Panc1 (cell line): Measurements from ENCODE around the gene SUCLG2. TPM values are rescaled to one million over a fixed set of nuclear protein-coding genes. Genes with fewer than 3 reads are reported as not detected.

Source experiments
- ATAC-seq: fragments of 200-7000 bp; cut with Tn5 transposase; 2 replicates; pipeline ENCODE4 v1.9.1; 2020; ENCODE audit warnings: mild to moderate bottlenecking, moderate library complexity
- BruUV-seq: library from RNA; stranded (reverse); fragments of 400-500 nt; replicated peaks from 2 replicates; lab custom pipeline; 2021; lab: Mats Ljungman, UMichigan
- CTCF ChIA-PET: fragments of 300-600 bp; sonication (Branson Sonifier 250); formaldehyde crosslinking; loops from one replicate; lab custom pipeline; 2022; ENCODE audit warnings: antibody characterized with exemption; lab: Charles Lee
- POLR2A ChIA-PET: fragments of 300-600 bp; sonication (Branson Sonifier 250); formaldehyde crosslinking; loops from one replicate; lab custom pipeline; 2022; ENCODE audit warnings: antibody characterized with exemption; lab: Charles Lee
- DNase-seq: peaks from one replicate; pipeline ENCODE4 v3.0.0-alpha.2; 2010; ENCODE audit warnings: low read depth, low spot score
- H3K27ac ChIP-seq: 2 replicates; pipeline ENCODE4 v1.5.1; 2011; ENCODE audit warnings: mild to moderate bottlenecking, low read length, inconsistent platforms
- H3K27me3 ChIP-seq: fragments of 200-500 bp; sonication (Bioruptor generic); 2 replicates; pipeline ENCODE4 v1.6.0; 2014; ENCODE audit warnings: low read length, inconsistent platforms; ENCODE audit not compliant: control insufficient read depth, insufficient read depth
- H3K36me3 ChIP-seq: fragments of 200-500 bp; sonication (Bioruptor generic); 2 replicates; pipeline ENCODE4 v1.5.1; 2014; ENCODE audit warnings: inconsistent platforms, mild to moderate bottlenecking, low read length, moderate library complexity; ENCODE audit not compliant: control insufficient read depth, insufficient read depth
- H3K4me1 ChIP-seq: 2 replicates; pipeline ENCODE4 v1.5.1; 2011; ENCODE audit warnings: inconsistent platforms, mild to moderate bottlenecking, low read length, moderate library complexity; ENCODE audit not compliant: control insufficient read depth, insufficient read depth
- H3K4me3 ChIP-seq, 2 experiments: 2 replicates each; pipeline ENCODE4 v1.5.1; 2011 to 2012; ENCODE audit warnings: low read depth in 2 of 2, low read length in 2 of 2, mild to moderate bottlenecking in 2 of 2, inconsistent platforms in 1 of 2, moderate library complexity in 1 of 2
- H3K9me3 ChIP-seq: fragments of 200-500 bp; sonication (Bioruptor generic); 2 replicates; pipeline ENCODE4 v1.5.1; 2014; ENCODE audit warnings: low read depth, mild to moderate bottlenecking, inconsistent platforms, low read length, moderate library complexity; ENCODE audit not compliant: control insufficient read depth, insufficient read depth
- POLR2AphosphoS5 ChIP-seq: IDR thresholded peaks from 2 replicates; pipeline ENCODE4 v1.6.1; 2012; ENCODE audit warnings: mild to moderate bottlenecking, low read depth, low read length, moderate library complexity
- SIN3A ChIP-seq: IDR thresholded peaks from 2 replicates; pipeline ENCODE4 v1.6.1; 2012; ENCODE audit warnings: low read depth, mild to moderate bottlenecking, low read length, moderate library complexity, borderline replicate concordance; ENCODE audit not compliant: insufficient read depth
- TCF7L2 ChIP-seq: IDR thresholded peaks from 2 replicates; pipeline ENCODE4 v1.6.1; 2011; ENCODE audit warnings: mild to moderate bottlenecking, low read depth, low read length, inconsistent platforms
- in situ Hi-C: cut with HindIII; loops from 2 replicates; pipeline ENCODE4 v1.10.0; 2016; ENCODE audit warnings: low sequenced_read_pairs, low pct_unique_long_range_greater_than_20kb
- intact Hi-C: fragments of 100-400 bp; cut with micrococcal nuclease; formaldehyde crosslinking; loops from one replicate; pipeline ENCODE4 v1.10.0; 2022; ENCODE audit not compliant: unreplicated experiment
- total RNA-seq: library from RNA; stranded (reverse); gene quantifications from one replicate; pipeline ENCODE4 v1.2.1, GENCODE V29; 2021; ENCODE audit not compliant: unreplicated experiment
- TF ChIP-seq, protein P1 (sequence below), 2 experiments: IDR thresholded peaks; 2 replicates each; pipeline ENCODE4 v1.6.1; 2011 to 2012; ENCODE audit warnings: low read depth in 2 of 2, control low read depth in 1 of 2, low read length in 1 of 2, mild to moderate bottlenecking in 1 of 2, moderate library complexity in 1 of 2; ENCODE audit not compliant: insufficient read depth in 1 of 2
- TF ChIP-seq, protein P2 (sequence below): fragments of 450-650 bp; IDR thresholded peaks from 2 replicates; pipeline ENCODE4 v1.5.1; 2017; ENCODE audit warnings: mild to moderate bottlenecking

SUCLG2 gene
- total RNA-seq, 1 experiment from 2014 or later: 28.3 TPM

DNA sequence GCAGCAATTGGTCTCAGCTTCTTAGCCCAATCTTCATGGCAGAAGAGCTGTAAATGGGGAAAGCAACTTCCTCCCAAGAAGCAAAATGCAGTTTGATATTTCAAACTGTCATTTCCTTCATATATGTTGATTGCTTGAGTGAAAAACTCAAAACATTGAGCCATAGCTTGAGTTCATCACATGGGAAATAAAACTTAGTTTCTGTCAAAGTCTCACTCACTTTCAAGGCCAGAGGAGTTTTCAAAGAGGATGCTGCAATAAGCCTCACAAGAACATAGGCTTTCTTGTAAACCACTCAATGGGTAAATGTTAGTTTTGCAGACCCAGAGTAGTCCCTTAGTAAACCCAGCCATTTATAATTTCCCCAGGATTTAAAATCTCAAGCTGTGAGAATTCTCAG, 29.1 kb upstream of the SUCLG2 start:
- no peaks in the 10 kb centered on the region for H3K27me3 ChIP-seq
- DNase-seq: no peak
- intact Hi-C loops: no loop called here
- ATAC-seq: no peak
- no TSS peak for BruUV-seq
- no peak overlapping the region for H3K4me3 ChIP-seq
- CTCF ChIA-PET: no interaction called here
- H3K9me3 ChIP-seq: no peaks in the 10 kb centered on the region
- no peaks in the 10 kb centered on the region for H3K36me3 ChIP-seq
- TF ChIP-seq TCF7L2: no peak
- TF ChIP-seq, protein P1, sequence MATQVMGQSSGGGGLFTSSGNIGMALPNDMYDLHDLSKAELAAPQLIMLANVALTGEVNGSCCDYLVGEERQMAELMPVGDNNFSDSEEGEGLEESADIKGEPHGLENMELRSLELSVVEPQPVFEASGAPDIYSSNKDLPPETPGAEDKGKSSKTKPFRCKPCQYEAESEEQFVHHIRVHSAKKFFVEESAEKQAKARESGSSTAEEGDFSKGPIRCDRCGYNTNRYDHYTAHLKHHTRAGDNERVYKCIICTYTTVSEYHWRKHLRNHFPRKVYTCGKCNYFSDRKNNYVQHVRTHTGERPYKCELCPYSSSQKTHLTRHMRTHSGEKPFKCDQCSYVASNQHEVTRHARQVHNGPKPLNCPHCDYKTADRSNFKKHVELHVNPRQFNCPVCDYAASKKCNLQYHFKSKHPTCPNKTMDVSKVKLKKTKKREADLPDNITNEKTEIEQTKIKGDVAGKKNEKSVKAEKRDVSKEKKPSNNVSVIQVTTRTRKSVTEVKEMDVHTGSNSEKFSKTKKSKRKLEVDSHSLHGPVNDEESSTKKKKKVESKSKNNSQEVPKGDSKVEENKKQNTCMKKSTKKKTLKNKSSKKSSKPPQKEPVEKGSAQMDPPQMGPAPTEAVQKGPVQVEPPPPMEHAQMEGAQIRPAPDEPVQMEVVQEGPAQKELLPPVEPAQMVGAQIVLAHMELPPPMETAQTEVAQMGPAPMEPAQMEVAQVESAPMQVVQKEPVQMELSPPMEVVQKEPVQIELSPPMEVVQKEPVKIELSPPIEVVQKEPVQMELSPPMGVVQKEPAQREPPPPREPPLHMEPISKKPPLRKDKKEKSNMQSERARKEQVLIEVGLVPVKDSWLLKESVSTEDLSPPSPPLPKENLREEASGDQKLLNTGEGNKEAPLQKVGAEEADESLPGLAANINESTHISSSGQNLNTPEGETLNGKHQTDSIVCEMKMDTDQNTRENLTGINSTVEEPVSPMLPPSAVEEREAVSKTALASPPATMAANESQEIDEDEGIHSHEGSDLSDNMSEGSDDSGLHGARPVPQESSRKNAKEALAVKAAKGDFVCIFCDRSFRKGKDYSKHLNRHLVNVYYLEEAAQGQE (IDR thresholded peaks at IDR 0.05; ENCODE audit: insufficient read depth in 1 of 2, low read depth in 2 of 2, low read length in 1 of 2): no peak
- TF ChIP-seq SIN3A: no peak
- TF ChIP-seq, protein P2, sequence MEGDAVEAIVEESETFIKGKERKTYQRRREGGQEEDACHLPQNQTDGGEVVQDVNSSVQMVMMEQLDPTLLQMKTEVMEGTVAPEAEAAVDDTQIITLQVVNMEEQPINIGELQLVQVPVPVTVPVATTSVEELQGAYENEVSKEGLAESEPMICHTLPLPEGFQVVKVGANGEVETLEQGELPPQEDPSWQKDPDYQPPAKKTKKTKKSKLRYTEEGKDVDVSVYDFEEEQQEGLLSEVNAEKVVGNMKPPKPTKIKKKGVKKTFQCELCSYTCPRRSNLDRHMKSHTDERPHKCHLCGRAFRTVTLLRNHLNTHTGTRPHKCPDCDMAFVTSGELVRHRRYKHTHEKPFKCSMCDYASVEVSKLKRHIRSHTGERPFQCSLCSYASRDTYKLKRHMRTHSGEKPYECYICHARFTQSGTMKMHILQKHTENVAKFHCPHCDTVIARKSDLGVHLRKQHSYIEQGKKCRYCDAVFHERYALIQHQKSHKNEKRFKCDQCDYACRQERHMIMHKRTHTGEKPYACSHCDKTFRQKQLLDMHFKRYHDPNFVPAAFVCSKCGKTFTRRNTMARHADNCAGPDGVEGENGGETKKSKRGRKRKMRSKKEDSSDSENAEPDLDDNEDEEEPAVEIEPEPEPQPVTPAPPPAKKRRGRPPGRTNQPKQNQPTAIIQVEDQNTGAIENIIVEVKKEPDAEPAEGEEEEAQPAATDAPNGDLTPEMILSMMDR: no peak
- TF ChIP-seq POLR2AphosphoS5: no peak
- no peaks in the 10 kb centered on the region for H3K4me1 ChIP-seq
- POLR2A ChIA-PET: no interaction called here
- in situ Hi-C loops: no loop called here
- H3K27ac ChIP-seq: no peak overlapping the region

DNA sequence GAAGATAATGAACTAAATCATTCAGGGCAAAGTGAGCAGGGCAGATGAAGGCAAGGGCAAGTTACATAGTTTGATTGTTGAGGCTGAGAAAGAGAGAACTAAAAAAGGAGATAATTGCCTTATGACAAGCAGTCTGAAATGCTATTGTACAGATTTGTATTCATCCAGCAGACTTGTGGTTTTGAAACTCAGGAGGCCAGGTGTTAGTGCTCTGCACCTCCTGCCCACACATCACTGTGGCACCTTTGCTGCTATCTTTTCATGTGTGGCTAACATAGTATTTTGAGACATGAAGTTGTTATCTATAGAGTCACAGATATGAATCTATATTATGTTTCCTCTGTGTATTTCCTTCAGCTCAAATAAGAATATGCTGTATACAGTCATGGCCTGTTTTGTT, 24.3 kb upstream of the SUCLG2 start:
- ATAC-seq: no peak
- CTCF ChIA-PET: no interaction called here
- in situ Hi-C loops: no loop called here

More for the DNA sequence above, 24.3 kb upstream of the SUCLG2 start:
- Histone ChIP-seq H3K4me3 (no peak overlapping the region), H3K36me3 (no peaks in the 10 kb centered on the region), H3K27me3 (no peaks in the 10 kb centered on the region), H3K9me3 (no peaks in the 10 kb centered on the region), H3K27ac (no peak overlapping the region), H3K4me1 (no peaks in the 10 kb centered on the region)
- TF ChIP-seq, protein P1 (IDR thresholded peaks at IDR 0.05; ENCODE audit: insufficient read depth in 1 of 2, low read depth in 2 of 2, low read length in 1 of 2): no peak
- TF ChIP-seq POLR2AphosphoS5 (no peak), TCF7L2 (no peak), SIN3A (no peak)
- TF ChIP-seq, protein P2: no peak
- POLR2A ChIA-PET: no interaction called here
- no TSS peak for BruUV-seq
- no peak for DNase-seq
- intact Hi-C loops: no loop called here
